Stimulated activated naive CD8-positive, alpha-beta T cell treated with anti-CD3 and anti-CD28 coated beads, Interleukin-15, Interleukin-2, amounts not matched to agents 100 U/mL and 50 U/mL, for 24 hours (primary cell): Measurements from ENCODE around the gene ROBO3.

Experiments
- ATAC-seq: fragments of 150-1000 bp; cut with Tn5 transposase; one replicate; pipeline ENCODE4 v1.10.0; 2021
- DNase-seq: peaks from one replicate; pipeline ENCODE4 v3.0.0; 2021

Gene ROBO3

GRCh38 chr11:124891373-124891861, 26.2 kb downstream of the ROBO3 start:
- no peak for ATAC-seq
- DNase-seq, result no peak

DNA sequence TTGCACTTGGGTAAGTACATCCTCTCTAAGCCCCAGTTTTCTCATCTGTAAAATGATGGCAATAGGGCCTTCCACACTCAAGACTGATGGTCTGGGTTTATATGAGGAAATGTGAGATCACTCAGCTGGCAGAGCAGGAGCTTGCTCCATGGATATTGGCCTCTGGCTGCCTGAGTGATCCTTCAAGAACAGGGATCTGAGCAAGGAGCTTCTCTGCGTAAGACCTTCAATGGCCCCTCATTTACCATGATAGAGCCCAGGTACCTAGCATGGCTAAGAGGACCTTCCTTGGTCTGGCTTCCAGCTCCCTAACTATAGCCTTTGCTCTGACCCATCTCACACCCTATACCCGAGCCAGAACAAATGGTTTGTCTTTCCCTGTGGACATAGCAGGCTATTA, 26.9 kb downstream of the ROBO3 start:
- no peak for DNase-seq

DNA sequence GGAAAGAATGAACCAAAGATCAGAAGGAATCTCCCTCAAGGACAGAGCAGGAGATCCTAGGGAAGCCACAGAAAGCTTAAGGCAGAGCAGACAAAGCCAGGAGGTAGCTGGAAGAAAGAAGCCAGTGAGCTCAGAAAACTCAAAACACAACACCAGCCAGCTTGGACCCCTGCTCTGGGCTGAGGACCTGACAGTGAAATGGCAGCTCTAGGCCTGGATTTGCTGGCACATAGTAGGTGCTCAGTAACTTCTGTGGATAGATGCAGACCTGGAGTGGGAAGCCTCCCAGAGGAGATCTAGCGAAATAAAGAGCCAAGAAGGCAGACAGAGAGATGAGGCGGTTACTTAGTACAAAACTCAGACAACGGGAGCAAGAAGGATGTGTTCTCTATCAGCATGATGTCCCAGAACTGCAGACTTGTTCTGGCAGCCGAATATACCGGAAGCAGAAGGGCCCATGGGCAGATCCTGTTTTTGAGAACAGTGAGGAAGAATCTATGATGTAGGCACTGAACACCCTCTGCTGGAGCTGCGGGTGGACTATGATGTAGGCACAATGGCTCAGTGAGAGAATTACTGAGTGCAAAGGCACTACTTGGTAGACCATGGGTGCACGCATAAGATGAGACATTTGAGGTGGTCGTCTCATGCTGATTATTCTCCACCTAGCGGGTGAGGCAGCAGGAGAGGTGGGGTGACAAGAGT, 27.7 kb downstream of the ROBO3 start:
- ATAC-seq, result no peak
- DNase-seq, result no peak

More for the DNA sequence above, 26.9 kb downstream of the ROBO3 start:
- ATAC-seq, result no peak

- ATAC-seq (no peak), DNase-seq (no peak)
Observed at GRCh38 chr11:124893781-124894401, 28.7 kb downstream of the ROBO3 start.

DNA sequence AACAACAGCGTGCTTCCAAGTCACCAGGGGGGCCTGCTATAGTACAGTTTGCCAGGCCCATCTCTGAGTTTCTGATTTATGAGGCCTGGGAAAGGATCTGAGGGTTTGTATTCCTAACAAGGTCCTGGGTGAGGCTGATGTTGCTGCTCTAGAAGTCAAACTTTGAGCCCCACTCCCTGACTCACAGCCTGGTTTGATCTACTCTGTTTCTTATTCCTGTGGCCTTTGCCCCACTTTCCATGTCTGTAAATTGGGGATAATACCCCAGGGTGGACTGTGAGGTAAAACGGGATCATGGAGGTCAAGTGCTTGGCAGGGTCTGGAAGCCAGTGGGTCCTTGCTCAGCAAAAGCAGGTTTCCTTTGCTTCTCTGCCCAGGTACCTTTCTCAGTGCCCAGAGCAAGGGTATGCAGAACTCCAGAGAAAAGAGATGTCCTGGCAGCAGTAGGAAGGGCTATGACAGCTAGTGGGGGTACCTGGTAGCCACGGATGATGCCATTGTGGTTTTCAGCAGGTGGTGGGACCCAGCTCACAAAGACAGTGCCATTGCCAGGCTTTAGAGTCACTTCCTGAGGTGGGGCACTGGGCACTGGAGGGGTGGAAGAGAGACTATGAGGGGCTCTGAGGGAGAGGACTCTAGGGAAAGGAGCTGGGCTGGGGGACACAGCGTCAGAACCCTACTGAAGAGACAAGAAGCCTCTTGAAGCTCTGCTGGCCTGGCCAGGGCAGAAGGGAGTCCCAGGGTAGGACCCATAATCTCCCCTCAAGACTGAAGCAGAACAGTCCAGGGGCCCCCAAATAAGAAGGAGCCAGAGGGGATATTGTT, 29.6 kb downstream of the ROBO3 start:
- ATAC-seq, result no peak
- no peak for DNase-seq

DNA sequence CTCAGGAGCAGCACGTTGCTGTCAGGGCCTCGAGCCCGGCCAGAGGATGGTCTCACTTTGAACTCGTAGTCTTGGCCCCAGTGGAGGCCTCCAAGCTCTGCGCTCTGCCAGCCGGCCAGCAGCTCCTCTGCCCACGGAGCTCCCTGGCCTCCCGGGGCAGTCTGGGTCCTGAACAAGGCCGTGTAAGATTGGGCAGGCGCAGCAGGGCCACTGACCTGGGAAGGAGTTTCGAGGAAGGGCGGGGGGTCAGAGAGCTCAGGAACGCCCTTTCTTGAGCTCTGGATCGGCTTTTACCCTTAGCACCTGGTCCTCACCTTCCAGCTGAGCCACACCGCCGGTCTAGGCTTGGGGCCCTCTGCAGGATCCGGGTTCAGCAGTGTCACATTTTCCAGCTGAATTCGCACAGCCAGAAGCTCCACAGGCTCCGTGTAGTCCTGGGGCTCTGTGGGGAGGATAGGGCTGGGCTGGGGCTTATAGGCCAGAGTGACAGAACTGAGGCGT, 30.3 kb downstream of the ROBO3 start:
- DNase-seq (no peak), ATAC-seq (no peak)

GRCh38 chr11:124896071-124896750, 31.0 kb downstream of the ROBO3 start:
- ATAC-seq (no peak), DNase-seq (no peak)

- ATAC-seq (no peak), DNase-seq (no peak)
Observed at GRCh38 chr11:124896821-124897391, 31.7 kb downstream of the ROBO3 start.

DNA sequence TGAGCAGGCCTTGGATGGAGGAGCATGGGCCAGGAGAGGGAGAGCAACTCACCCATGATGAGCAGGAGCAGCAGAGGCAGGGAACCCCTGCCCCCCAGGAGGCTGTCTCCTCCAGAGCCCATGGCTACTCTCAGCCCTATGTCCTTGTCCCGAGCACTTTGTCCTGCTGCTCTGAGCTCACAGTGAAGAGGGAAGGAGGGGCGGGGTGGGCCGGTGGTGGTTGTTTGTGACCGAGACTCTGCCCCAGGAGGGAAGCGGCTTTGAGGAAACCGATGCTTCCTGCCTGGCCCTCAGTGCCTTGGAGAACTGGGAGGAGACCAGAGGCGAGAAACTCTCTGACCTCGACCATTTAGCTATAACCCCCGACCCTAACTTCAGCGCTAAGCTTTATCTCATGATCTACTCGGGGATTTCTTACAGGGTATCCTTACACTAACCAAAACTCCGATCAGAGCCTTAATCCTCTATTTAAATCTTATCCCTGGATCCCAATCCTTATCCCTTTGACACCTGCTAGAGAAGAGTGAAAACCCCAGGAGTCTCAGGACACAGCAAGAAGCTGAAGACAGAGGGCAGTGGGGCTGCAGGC, 32.5 kb downstream of the ROBO3 start, which contains the start of gene ROBO4:
Gene ROBO4, minus strand, starts transcription at position 192 of the 589 bp plus-strand sequence. Its CDS starts 70 bp downstream, at position 122.
- ATAC-seq (no peak), DNase-seq (no peak)

DNA sequence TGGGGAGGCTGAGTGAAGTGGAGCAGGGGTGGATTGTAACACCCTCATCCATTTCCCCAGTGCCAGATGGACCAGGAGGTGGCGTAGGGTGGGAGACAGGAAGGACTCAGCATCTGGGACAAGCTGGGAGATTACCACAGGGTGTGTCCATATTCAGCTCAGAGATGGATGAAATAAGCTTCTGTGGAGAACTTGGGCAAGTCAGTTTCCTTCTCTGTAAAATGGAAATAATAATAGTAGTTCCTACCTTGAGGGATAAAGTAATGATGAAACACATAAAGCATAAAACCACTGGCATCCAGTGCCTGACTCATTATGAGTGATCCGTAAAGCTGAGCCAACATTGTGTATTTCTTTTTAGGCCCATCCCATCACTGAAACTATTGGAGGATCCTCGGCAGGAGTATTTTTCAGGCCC, 33.0 kb downstream of the ROBO3 start:
- no peak for ATAC-seq

DNA sequence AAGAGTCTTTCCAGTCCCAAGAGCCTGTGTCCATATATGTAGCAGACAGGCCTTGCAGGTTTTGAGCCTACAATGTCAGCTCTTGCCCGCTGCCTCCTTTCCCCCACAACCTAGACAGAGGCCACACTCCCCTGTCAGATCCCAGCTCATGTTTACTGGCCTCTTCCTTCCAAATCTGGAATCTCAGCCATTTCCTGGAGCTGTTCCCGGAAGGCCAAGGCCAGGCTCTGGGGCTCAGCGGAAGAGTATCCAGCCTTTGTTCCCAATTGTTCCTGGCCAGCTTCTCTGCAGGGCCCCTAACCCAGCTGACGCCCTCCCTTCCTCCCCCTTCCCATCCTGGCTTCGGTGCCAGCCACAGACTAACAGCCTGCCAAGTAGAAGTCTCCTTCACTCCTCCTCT, 33.5 kb downstream of the ROBO3 start:
- ATAC-seq (no peak), DNase-seq (no peak)

More for the DNA sequence above, 33.0 kb downstream of the ROBO3 start:
- DNase-seq, result no peak

- DNase-seq (no peak), ATAC-seq (no peak)
Observed at GRCh38 chr11:124899383-124900145, 34.3 kb downstream of the ROBO3 start.

- DNase-seq (no peak), ATAC-seq (no peak)
Observed at GRCh38 chr11:124900464-124900863, 35.2 kb downstream of the ROBO3 start.

DNA sequence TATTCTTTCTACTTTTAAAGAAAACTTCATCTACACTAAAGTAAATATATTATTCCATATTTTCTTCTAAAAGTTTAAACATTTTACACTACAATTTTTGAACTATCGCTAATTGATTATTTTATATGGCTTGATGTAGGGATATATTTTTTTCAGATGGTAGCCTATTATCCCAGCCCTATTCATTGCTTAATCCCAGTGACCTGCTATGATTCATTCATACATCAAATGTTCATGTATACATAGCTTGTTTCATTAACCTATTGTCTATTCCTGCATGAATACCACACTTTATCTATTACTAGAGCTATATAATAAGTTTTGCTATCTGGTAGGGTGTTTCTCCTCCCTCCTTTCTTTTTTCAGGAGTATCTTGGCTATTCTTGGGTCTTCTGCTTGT, 37.4 kb downstream of the ROBO3 start:
- no peak for ATAC-seq
- DNase-seq, result no peak

GRCh38 chr11:124915541-124916369, 50.5 kb downstream of the ROBO3 start:
- no peak for DNase-seq
- no peak for ATAC-seq

GRCh38 chr11:124916370-124916710, 51.1 kb downstream of the ROBO3 start:
- ATAC-seq (no peak), DNase-seq (no peak)

- ATAC-seq, result no peak
- no peak for DNase-seq
Observed at GRCh38 chr11:124917115-124917637, 51.9 kb downstream of the ROBO3 start.

DNA sequence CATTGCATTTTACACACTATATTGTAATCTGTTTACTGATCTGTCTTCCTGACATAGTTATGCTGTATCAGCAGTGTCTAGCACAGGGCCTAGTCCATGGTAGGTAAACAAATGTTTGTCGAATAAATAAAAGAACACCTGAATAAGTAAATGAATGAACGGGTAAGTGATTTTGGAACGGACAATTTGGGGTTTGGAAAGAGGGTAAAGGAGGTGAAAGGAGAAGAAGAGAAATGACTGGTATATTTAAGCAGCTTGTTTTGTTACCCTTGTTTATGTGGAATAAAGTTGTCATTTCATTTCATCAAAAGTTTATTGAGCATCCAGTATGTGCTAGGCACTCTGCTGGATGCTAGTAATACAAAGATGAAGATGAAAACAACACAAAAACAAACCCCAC, 53.7 kb downstream of the ROBO3 start, which contains the start of gene HEPN1:
Gene HEPN1, plus strand, starts transcription at position 301 of the 400 bp plus-strand sequence.
- ATAC-seq (no peak), DNase-seq (no peak)

- no peak for ATAC-seq
Observed at GRCh38 chr11:124919898-124920297, 54.7 kb downstream of the ROBO3 start.

More at GRCh38 chr11:124919898-124920297, 54.7 kb downstream of the ROBO3 start:
- DNase-seq, result no peak
